ENCODE measurements around the gene ATP8A1.
"Not testable (repeated sequence)": the region's sequence is repeated elsewhere in the genome, so short reads cannot be mapped to it uniquely, and the experiment has no call there.

GRCh38 chr4:42486156-42486555, 170.7 kb downstream of the ATP8A1 start:
- not testable (repeated sequence) for TF ChIP-seq EZH2 (IDR thresholded peaks at IDR 0.05; ENCODE audit: borderline replicate concordance, low read depth, low read length, severe bottlenecking)
- TF ChIP-seq, protein P1, sequence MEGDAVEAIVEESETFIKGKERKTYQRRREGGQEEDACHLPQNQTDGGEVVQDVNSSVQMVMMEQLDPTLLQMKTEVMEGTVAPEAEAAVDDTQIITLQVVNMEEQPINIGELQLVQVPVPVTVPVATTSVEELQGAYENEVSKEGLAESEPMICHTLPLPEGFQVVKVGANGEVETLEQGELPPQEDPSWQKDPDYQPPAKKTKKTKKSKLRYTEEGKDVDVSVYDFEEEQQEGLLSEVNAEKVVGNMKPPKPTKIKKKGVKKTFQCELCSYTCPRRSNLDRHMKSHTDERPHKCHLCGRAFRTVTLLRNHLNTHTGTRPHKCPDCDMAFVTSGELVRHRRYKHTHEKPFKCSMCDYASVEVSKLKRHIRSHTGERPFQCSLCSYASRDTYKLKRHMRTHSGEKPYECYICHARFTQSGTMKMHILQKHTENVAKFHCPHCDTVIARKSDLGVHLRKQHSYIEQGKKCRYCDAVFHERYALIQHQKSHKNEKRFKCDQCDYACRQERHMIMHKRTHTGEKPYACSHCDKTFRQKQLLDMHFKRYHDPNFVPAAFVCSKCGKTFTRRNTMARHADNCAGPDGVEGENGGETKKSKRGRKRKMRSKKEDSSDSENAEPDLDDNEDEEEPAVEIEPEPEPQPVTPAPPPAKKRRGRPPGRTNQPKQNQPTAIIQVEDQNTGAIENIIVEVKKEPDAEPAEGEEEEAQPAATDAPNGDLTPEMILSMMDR (IDR thresholded peaks at IDR 0.05; ENCODE audit: borderline replicate concordance, extremely low read depth, low read length, poor library complexity, severe bottlenecking): not testable (repeated sequence)
